Body of pancreas (tissue), 4 donors: ENCODE measurements around the gene PHAF1. TPM values are rescaled to one million over a fixed set of nuclear protein-coding genes. Genes with fewer than 3 reads are reported as not detected.

Experiments
- ATAC-seq: fragments of 150-250 bp; one replicate; pipeline ENCODE4 v1.9.1; 2016
- DNase-seq, 4 donors: peaks; one replicate each; pipeline ENCODE4 v3.0.0-alpha.2; 2019
- H3K27ac ChIP-seq, 4 donors: fragments of 200-600 bp; sonication (generic); 1 replicate in 3 of 4; 2 replicates in 1 of 4; pipeline versions ENCODE4 v1.5.1 to v1.6.1; 2016 to 2019; ENCODE audit warnings: mild to moderate bottlenecking in 1 of 4, mixed read lengths in 1 of 4, moderate library complexity in 1 of 4
- H3K27me3 ChIP-seq, 2 donors: fragments of 200-600 bp; sonication (generic); one replicate each; pipeline ENCODE4 v1.6.0; 2016; ENCODE audit warnings: mild to moderate bottlenecking in 1 of 2
- H3K36me3 ChIP-seq, 2 donors: fragments of 200-600 bp; sonication (generic); replicated peaks in 1 of 2; 2 replicates each; pipeline ENCODE4 v1.5.1; 2016; ENCODE audit warnings: low read depth in 2 of 2; ENCODE audit not compliant: insufficient read depth in 1 of 2
- H3K4me1 ChIP-seq: fragments of 200-600 bp; sonication (generic); one replicate; pipeline ENCODE4 v1.6.0; 2016
- H3K4me3 ChIP-seq, 2 donors: fragments of 200-600 bp; sonication (generic); 1 replicate in 1 of 2; 2 replicates in 1 of 2; pipeline ENCODE4 v1.5.1; 2016 to 2019
- H3K9me3 ChIP-seq, 3 donors: fragments of 200-600 bp; sonication (generic); 1 replicate in 2 of 3; 2 replicates in 1 of 3; pipeline ENCODE4 v1.5.1; 2016
- CTCF ChIP-seq, 7 experiments: fragments of 450-650 bp in 4 of 7; fragments of 200-600 bp in 3 of 7; sonication (generic) in 3 of 7; IDR thresholded peaks; one replicate each; pipeline ENCODE4 v1.5.1; 2016 to 2019; ENCODE audit warnings: antibody characterized with exemption in 7 of 7
- POLR2A ChIP-seq, 3 donors: fragments of 450-650 bp; IDR thresholded peaks; one replicate each; pipeline ENCODE4 v1.6.1; 2016; ENCODE audit warnings: antibody characterized with exemption in 3 of 3, mild to moderate bottlenecking in 2 of 3
- WGBS, 2 donors: methylation state at CpG; one replicate each; pipeline ENCODE4 v1.1.5; 2017; 5-methylcytosine and 5-hydroxymethylcytosine counted together
- intact Hi-C: fragments of 100-400 bp; cut with DNase I; formaldehyde crosslinking; loops from one replicate; pipeline ENCODE4 v1.15.1; 2023
- total RNA-seq, 2 donors: library from RNA; depleted of rRNA; stranded (reverse); fragments of >200 nt; gene quantifications; one replicate each; pipeline ENCODE4 v1.1.0, GENCODE V29; 2016

PHAF1 gene
- total RNA-seq, 2 donors from 2014 or later, result 7.8 to 18.5 TPM

- no peaks in the 10 kb centered on the region for H3K27me3 ChIP-seq
- peak overlapping the region; percentile 70 to 92 (median 82) for H3K27ac ChIP-seq
- TF ChIP-seq POLR2A (IDR thresholded peaks at IDR 0.05) (no peak), CTCF (IDR thresholded peaks at IDR 0.05) (no peak)
- DNase-seq (peak; percentile 51 to 61 (median 54)), ATAC-seq (no peak)
- no peaks in the 10 kb centered on the region for H3K36me3 ChIP-seq
- peak overlapping the region; percentile 60 to 72 for H3K4me3 ChIP-seq
- H3K4me1 ChIP-seq, result peaks cover 61% of the 10 kb centered on the region
- H3K9me3 ChIP-seq, result no peaks in the 10 kb centered on the region
- WGBS, 2 donors, result 2 to 4% methylated on average over 21 to 34 of the region's 34 CpGs
- intact Hi-C loops, result no loop called here
These were observed 49.2 kb downstream of the PHAF1 start for GRCh38 chr16:67158637-67159600.

- peaks cover 63% of the 10 kb centered on the region for H3K4me1 ChIP-seq
- 64 to 84% methylated on average over 11 to 23 of the region's 25 CpGs for WGBS, 2 donors
- H3K4me3 ChIP-seq, result no peak overlapping the region
- no peaks in the 10 kb centered on the region for H3K36me3 ChIP-seq
- no peak for ATAC-seq
- no peaks in the 10 kb centered on the region for H3K9me3 ChIP-seq
- no peaks in the 10 kb centered on the region for H3K27me3 ChIP-seq
- peak in 2 of 4 donors; percentile 14 to 18 for DNase-seq
- intact Hi-C loops, result no loop called here
- no peak overlapping the region for H3K27ac ChIP-seq
- no peak for TF ChIP-seq POLR2A (IDR thresholded peaks at IDR 0.05)
- TF ChIP-seq CTCF (IDR thresholded peaks at IDR 0.05), result no peak
These were observed 51.9 kb downstream of the PHAF1 start for GRCh38 chr16:67161595-67162058.

GRCh38 chr16:67162506-67163163, 52.9 kb downstream of the PHAF1 start:
- no peaks in the 10 kb centered on the region for H3K27me3 ChIP-seq
- no peaks in the 10 kb centered on the region for H3K36me3 ChIP-seq
- WGBS, 2 donors, result 53 to 79% methylated on average over 11 to 39 of the region's 44 CpGs
- H3K4me3 ChIP-seq, result no peak overlapping the region
- DNase-seq (peak in 2 of 4 donors; percentile 13 to 15), ATAC-seq (no peak)
- H3K27ac ChIP-seq, result no peak overlapping the region
- intact Hi-C loops, result no loop called here
- H3K4me1 ChIP-seq, result peaks cover 63% of the 10 kb centered on the region
- TF ChIP-seq CTCF (IDR thresholded peaks at IDR 0.05) (no peak), POLR2A (IDR thresholded peaks at IDR 0.05) (no peak)
- H3K9me3 ChIP-seq, result no peaks in the 10 kb centered on the region

GRCh38 chr16:67163164-67163998, 53.6 kb downstream of the PHAF1 start:
- Histone ChIP-seq H3K4me1 (peaks cover 60% of the 10 kb centered on the region), H3K9me3 (no peaks in the 10 kb centered on the region), H3K4me3 (no peak overlapping the region), H3K36me3 (no peaks in the 10 kb centered on the region), H3K27me3 (no peaks in the 10 kb centered on the region), H3K27ac (peak overlapping the region in 2 of 4 donors; percentile 13 to 14)
- 52 to 75% methylated on average over 8 to 95 of the region's 99 CpGs for WGBS, 2 donors
- intact Hi-C loops, result no loop called here
- TF ChIP-seq CTCF (IDR thresholded peaks at IDR 0.05), result no peak
- peak in 1 of 3 donors; percentile 4 for TF ChIP-seq POLR2A (IDR thresholded peaks at IDR 0.05)
- DNase-seq, result peak in 1 of 4 donors; percentile 45
- no peak for ATAC-seq
